ENCODE measurements around the gene RANGRF. TPM values are rescaled to one million over a fixed set of nuclear protein-coding genes. Genes with fewer than 3 reads are reported as not detected.

The RANGRF gene
- polyA plus RNA-seq, 3 donors = 29.5 to 33.7 (median 31.7) TPM

GRCh38 chr17:8337802-8338752, 49.6 kb downstream of the RANGRF start:
- DNase-seq = no peak

GRCh38 chr17:8338753-8339140, 50.3 kb downstream of the RANGRF start:
- DNase-seq = no peak

GRCh38 chr17:8339540-8339939, 51.1 kb downstream of the RANGRF start, which contains the start of gene ODF4:
Gene ODF4 (plus strand): TSS chr17:8339840. CDS start chr17:8340052, 212 bp downstream.
- no peak for DNase-seq

Other genes with a start within 250 kb of the RANGRF start
- 1 to 10 TPM; 1.2 to 2.0 (median 1.5) TPM for gene ALOX15B, start 249.6 kb upstream of the RANGRF start, polyA plus RNA-seq (ENCODE audit: insufficient read length in 3 of 3)
- gene ALOX12B, start 201.0 kb upstream of the RANGRF start, polyA plus RNA-seq (ENCODE audit: insufficient read length in 3 of 3) = 1 to 10 TPM in 1 of 3 donors, under 1 TPM in 2; 0.48 to 1.0 (median 0.90) TPM
- under 1 TPM in 1 of 3 donors, not detected in 2; 0.07 TPM for gene ALOXE3, start 170.2 kb upstream of the RANGRF start, polyA plus RNA-seq (ENCODE audit: insufficient read length in 3 of 3)
- not detected for gene HES7, start 164.6 kb upstream of the RANGRF start, polyA plus RNA-seq (ENCODE audit: insufficient read length in 3 of 3)
- gene PER1, start 136.3 kb upstream of the RANGRF start, polyA plus RNA-seq (ENCODE audit: insufficient read length in 3 of 3) = 10 to 100 TPM; 26.4 to 34.5 (median 33.3) TPM
- 100 to 1,000 TPM; 108 to 139 (median 131) TPM for gene VAMP2, start 125.7 kb upstream of the RANGRF start, polyA plus RNA-seq (ENCODE audit: insufficient read length in 3 of 3)
- 10 to 100 TPM; 24.3 to 29.2 (median 28.6) TPM for gene TMEM107, start 112.3 kb upstream of the RANGRF start, polyA plus RNA-seq (ENCODE audit: insufficient read length in 3 of 3)
- 1 to 10 TPM; 4.4 to 5.1 (median 4.9) TPM for gene BORCS6, start 98.5 kb upstream of the RANGRF start, polyA plus RNA-seq (ENCODE audit: insufficient read length in 3 of 3)
- 10 to 100 TPM; 31.9 to 48.1 (median 43.2) TPM for gene AURKB, start 78.1 kb upstream of the RANGRF start, polyA plus RNA-seq (ENCODE audit: insufficient read length in 3 of 3)
- gene CTC1, start 40.6 kb upstream of the RANGRF start, polyA plus RNA-seq (ENCODE audit: insufficient read length in 3 of 3) = 10 to 100 TPM; 22.0 to 36.0 (median 33.7) TPM
- 10 to 100 TPM; 40.4 to 60.0 (median 48.9) TPM for gene PFAS, start 39.4 kb upstream of the RANGRF start, polyA plus RNA-seq (ENCODE audit: insufficient read length in 3 of 3)
- gene SLC25A35, start 6.7 kb downstream of the RANGRF start, polyA plus RNA-seq (ENCODE audit: insufficient read length in 3 of 3) = 1 to 10 TPM; 3.5 to 5.3 (median 5.2) TPM
- gene ARHGEF15, start 21.6 kb downstream of the RANGRF start, polyA plus RNA-seq (ENCODE audit: insufficient read length in 3 of 3) = 10 to 100 TPM; 18.1 to 21.2 (median 18.4) TPM
- gene ODF4, start 51.2 kb downstream of the RANGRF start, polyA plus RNA-seq (ENCODE audit: insufficient read length in 3 of 3) = not detected
- 1,000 to 10,000 TPM; 2,255 to 3,156 (median 2,746) TPM for gene RPL26, start 94.5 kb downstream of the RANGRF start, polyA plus RNA-seq (ENCODE audit: insufficient read length in 3 of 3)
- gene RNF222, start 109.2 kb downstream of the RANGRF start, polyA plus RNA-seq (ENCODE audit: insufficient read length in 3 of 3) = under 1 TPM; 0.11 to 0.18 (median 0.12) TPM
- gene NDEL1, start 147.2 kb downstream of the RANGRF start, polyA plus RNA-seq (ENCODE audit: insufficient read length in 3 of 3) = 10 to 100 TPM; 43.9 to 50.5 (median 46.7) TPM